SW480 (cell line): ENCODE measurements around the gene PXN.
"Not testable (repeated sequence)": the region's sequence is repeated elsewhere in the genome, so short reads cannot be mapped to it uniquely, and the experiment has no call there.

ENCODE experiments used
- DNase-seq: peaks from one replicate; pipeline ENCODE4 v3.0.0-alpha.2; 2016; ENCODE audit warnings: low spot score

PXN gene

GRCh38 chr12:120241561-120242274 lies 23.8 kb downstream of the PXN start:
- DNase-seq, result no peak

GRCh38 chr12:120240495-120240833 lies 25.1 kb downstream of the PXN start:
- DNase-seq, result no peak

- no peak for DNase-seq
Observed at GRCh38 chr12:120239776-120240494, 25.6 kb downstream of the PXN start.

DNA sequence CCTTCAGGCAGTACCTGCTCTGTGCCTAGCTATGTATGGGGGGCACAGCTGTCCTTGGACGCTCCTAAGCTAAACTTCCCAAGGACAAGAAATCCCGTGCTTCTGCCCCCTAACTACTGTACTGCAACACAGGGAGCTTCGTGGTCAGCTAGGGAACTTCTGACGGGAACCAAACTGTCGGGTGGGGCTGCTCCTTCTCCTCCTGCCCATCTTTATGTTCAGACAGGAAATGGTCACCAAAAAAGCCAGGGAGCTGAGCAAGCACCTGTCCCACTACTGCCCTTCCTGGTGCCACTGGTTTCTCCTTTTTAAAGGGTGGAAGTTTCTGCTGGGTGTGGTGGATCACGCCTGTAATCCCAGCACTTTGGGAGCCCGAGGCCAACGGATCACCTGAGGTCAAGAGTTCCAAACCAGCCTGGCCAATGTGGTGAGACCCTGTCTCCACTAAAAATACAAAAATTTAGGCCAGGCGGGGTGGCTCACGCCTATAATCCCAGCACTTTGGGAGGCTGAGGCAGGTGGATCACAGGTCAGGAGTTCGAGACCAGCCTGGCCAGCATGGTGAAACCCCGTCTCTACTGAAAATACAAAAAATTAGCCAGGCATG lies 26.6 kb downstream of the PXN start:
- DNase-seq, result no peak

DNA sequence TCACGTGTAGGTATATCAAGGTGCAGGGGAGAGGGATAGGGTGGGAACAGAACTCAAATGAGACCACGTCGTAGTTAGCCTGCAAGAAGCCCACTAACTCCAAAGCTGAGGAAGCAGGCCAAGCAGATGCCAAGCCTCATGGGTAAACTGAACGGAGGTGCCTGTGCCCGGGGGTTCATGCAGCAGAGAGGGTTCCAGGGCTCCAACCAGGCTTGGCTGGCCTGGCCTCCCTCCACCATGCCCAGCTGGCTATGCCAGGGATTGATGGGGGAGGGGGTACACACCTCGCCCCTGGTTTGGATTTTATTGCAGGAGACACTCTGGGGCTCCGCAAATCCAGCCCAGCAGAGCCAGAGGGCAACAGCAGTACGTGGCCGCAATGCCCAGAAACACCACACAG lies 27.3 kb downstream of the PXN start:
- no peak for DNase-seq

GRCh38 chr12:120237360-120238171 lies 28.0 kb downstream of the PXN start:
- DNase-seq, result peak; percentile 73

- DNase-seq, result not testable (repeated sequence)
Observed at GRCh38 chr12:120236809-120237208, 28.7 kb downstream of the PXN start.

DNA sequence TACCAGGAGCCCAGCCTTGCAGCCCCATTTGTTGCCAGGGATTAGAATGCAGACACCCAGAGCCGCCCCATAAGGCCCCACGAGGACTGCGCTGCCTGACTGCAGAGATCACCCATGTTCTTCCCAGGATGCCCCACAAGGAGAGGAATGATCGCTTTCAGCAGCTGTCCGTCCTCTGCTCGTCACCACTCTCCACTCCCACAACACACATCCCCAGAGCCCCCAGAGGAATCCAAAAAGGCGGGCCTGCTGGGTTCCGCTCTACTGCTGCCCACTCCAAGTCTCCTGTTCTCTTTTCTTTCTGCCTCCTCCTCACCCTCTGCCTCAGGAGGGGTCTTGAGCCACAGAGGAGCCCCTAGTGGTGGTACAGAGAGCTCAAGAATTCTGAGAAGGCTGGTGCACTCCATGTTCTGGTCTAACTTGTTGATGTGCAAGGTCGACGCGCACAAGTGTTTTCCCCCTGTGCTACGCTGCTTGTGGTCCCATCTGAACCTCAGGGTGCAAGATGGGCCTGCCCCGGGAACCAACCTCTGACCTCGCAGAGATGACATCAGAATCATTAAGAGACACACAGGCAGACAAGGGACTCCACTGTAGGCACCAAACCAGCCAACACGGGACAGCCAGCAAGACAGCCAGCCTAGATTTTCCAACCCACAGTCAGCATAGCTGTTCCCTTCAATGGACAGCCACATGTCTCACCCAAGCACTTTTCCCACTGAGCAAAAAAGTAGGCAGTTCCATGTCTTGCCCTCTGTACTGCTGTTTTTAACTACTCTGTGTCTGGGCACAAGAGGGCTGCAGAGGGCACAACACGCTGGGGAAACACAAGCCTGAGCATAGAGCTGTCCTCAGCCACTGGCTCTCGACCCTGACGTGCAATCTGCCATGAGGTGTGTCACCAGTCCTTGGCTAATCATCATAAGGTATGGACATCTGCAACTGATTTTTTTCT lies 29.9 kb downstream of the PXN start:
- DNase-seq, result no peak

- peak; percentile 71 for DNase-seq
Observed at GRCh38 chr12:120234643-120235368, 30.7 kb downstream of the PXN start.

- peak; percentile 90 for DNase-seq
Observed at GRCh38 chr12:120231316-120232011, 34.1 kb downstream of the PXN start.

DNA sequence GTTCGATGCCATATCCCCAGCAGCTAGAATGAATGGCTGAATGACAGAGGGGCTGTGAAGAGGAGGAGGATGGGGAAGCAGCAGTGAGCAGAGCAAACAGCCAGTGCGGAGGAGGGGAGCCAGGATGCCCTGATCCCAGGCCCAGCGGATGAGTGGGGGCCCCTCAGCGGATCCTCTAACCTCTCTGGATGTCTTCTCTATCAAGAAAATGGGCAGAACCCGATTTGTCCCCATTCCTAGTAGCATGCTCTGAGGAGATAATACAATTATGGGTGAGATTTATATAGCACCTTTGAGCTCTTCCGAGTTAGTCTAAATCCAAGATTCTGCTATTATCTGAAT lies 34.6 kb downstream of the PXN start:
- DNase-seq, result no peak

DNA sequence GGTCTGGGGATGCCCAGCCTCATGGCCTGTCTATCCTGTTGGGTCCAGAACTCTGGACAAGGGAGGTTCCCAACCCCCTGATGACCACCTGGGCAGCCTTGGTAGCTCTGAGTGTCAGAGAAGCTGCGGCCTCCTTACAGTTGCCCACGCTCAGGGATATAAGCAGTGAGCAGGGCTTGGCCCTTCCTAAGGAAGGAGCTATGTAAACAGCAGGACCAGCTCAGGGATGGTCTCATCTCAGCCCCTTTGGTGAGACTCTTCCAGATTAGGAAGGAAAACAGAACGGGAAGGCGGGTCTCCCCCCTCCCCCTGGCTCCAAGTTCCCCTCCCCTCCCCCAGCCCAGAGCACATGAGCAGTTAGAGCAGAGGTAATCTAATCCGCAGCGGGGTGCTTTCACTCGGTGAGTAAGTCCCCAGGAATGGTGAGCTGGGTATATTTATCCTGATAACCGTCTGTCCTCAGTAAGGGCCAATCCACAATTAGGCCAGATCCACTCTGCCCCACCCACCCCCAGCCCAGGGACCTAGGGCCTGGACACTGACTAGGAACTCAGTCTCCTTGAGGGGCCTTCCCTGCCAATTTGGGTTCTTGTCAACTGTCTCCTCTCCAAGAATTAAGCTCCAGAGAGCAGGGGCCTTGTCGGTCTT lies 35.1 kb downstream of the PXN start:
- DNase-seq, result peak; percentile 88

DNA sequence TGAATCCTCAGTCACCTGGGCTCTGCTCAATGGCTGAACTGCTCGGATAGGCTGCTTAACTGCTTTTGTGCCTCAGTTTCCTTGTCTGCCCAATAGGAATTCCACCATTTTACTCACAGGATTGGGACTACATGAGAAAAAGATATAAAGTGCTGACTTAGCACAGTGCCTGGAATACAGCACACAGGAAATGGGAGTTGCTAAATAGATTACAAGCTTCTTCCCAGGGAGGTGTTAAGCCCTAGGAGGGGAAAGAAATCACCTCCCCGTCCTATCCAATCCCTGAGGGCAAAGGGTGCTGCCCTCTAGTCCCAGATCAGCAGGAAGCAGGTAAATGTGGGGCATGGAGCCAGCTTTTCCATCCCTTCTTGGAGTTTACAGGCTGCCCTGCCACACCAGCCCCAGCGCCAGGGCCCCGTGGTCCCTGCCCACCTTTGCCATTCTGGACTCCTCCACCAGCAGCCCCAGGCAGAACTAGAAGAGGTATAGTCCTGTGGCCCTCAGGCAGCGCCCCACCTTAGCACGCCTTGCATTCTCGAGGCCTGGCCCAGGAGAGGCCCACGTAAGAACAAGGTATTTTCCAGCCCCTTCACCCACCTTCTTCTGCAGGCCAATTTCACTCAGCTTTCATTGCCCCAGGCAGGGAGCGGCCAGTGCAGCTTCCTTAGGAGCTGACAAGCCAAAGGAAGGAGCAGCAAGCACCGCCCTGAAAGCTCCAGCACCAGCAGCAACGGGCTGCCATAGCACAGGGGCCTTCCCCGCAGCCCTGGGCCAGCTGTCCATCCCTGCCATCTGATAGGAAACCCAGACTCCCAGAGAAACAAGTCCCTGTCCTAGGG lies 35.8 kb downstream of the PXN start:
- no peak for DNase-seq

DNA sequence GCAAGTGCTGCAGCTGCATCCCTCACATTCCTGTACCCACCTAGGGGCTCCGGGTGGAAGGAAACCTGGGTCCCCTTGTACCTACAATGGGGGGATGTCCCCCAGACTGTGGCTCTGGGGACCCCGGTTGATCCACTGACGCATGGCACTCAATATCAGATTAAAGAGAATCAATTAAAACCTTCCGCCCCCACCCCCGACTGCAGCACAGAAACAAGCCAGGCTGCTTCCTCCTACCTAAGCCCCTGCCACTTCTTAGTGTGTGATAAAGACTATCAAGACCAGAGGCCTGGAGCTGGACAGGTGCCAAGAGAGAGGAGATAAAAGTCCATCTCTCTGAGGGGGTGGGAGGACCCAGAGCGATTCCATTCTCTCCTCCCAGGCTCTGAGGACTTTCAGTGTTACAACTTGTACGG lies 36.5 kb downstream of the PXN start:
- no peak for DNase-seq

DNA sequence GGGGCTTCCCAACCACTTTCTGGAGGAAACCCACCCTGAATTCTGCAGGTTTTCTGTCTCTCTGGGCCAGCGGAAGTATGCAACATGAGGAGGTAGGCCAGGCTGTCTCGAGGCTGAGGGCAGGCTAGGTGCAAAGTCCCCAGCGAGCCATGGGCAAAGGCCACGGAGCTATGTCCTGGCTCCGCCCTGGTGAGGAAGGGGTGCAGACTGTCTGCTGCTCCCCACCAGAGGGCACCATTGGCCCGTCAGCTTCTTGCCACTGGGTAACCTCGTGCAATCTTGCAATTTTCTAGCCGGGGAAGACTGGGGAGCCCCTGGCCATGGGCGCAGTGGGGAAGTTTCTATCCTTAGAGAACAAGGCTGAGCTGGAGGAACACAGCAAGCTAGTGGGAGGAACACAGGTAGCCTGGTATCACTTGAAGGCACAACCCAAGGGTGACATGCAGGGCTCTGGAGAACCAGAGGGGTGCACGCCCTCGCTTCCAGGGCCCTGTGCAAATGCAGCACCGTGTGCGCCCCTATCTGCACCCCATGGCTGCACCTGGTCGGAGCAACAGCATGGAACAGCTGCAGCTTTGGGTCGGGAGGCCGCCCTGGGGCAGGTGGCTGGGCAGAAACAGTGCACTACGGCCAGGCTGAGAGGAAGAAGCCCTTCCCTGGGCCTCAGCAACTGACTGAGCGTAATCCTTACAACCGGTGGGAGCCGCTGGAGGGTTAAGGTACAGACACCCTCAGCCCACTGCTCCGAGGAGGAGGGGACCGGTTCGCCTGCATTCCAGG lies 37.0 kb downstream of the PXN start:
- DNase-seq, result peak; percentile 77

GRCh38 chr12:120228041-120228290 lies 37.6 kb downstream of the PXN start:
- DNase-seq, result no peak

- no peak for DNase-seq
Observed at GRCh38 chr12:120227233-120228040, 38.1 kb downstream of the PXN start.
